Colonic mucosa (tissue), 4 donors: ENCODE data around the gene RSF1. TPM values are rescaled to one million over a fixed set of nuclear protein-coding genes. Genes with fewer than 3 reads are reported as not detected.

Source experiments
- DNase-seq: peaks from one replicate; pipeline ENCODE4 v3.0.0-alpha.2; 2020
- H3K27ac ChIP-seq: fragments of 200-600 bp; one replicate; pipeline ENCODE4 v1.8.0; 2021
- H3K27me3 ChIP-seq: fragments of 200-600 bp; one replicate; pipeline ENCODE4 v1.8.0; 2021
- H3K36me3 ChIP-seq: fragments of 200-600 bp; one replicate; pipeline ENCODE4 v1.8.0; 2021
- H3K4me1 ChIP-seq: fragments of 200-600 bp; one replicate; pipeline ENCODE4 v1.8.0; 2021; ENCODE audit warnings: mild to moderate bottlenecking
- H3K4me3 ChIP-seq: fragments of 200-600 bp; one replicate; pipeline ENCODE4 v1.8.0; 2021
- H3K9ac ChIP-seq, 2 donors: one replicate each; pipeline ENCODE4 v1.7.0; 2013; ENCODE audit warnings: control low read depth in 2 of 2, low read depth in 2 of 2, low read length in 2 of 2
- H3K9me3 ChIP-seq: fragments of 200-600 bp; one replicate; pipeline ENCODE4 v1.8.0; 2021
- CTCF ChIP-seq: fragments of 200-600 bp; IDR thresholded peaks from one replicate; pipeline ENCODE4 v1.8.0; 2022; ENCODE audit warnings: antibody characterized with exemption, mild to moderate bottlenecking
- intact Hi-C: fragments of 100-400 bp; cut with DNase I; formaldehyde crosslinking; loops from one replicate; pipeline ENCODE4 v1.14.1; 2022
- total RNA-seq, 2 donors: library from RNA; stranded (reverse); fragmentation: NEBNext Ultra II Directional in 1 of 2; extraction: Animal tissue kit (Norgen Biotek cat#: 25700) in 1 of 2; gene quantifications; one replicate each; pipeline ENCODE4 v1.2.1, GENCODE V29; 2021
- donor health status: healthy.
- donor health status: DM: no; HTN: no; CAD: no.
- donor health status: DM: no; HTN: no; CAD: no.

The RSF1 gene
- total RNA-seq, 2 donors from 2014 or later: 36.7 to 68.2 TPM

GRCh38 chr11:77695417-77695816, 125.1 kb downstream of the RSF1 start:
- intact Hi-C loops: no loop called here
- Histone ChIP-seq H3K9ac (no peak overlapping the region), H3K9me3 (no peaks in the 10 kb centered on the region), H3K27ac (no peak overlapping the region), H3K36me3 (no peaks in the 10 kb centered on the region), H3K4me3 (no peak overlapping the region), H3K27me3 (no peaks in the 10 kb centered on the region), H3K4me1 (no peaks in the 10 kb centered on the region)
- DNase-seq: no peak
- TF ChIP-seq CTCF: no peak

DNA sequence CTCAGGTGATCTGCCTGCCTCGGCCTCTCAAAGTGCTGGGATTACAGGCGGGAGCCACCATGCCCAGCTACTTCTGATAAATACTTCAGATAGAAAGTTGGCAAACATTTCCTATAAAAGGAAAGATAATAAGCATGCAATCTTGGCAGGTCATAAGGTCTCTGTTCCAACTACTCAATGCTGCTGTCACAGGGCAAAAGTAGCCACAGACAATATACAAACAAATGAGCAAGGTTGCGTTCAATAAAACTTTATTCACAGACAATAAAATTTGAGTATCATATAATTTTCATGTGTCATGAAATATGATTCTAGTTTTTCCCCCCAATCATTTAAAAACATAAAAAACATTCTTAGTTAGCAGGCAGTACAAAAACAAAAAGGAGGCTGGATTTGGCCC, 129.9 kb downstream of the RSF1 start:
- H3K4me1 ChIP-seq: no peaks in the 10 kb centered on the region
- H3K9ac ChIP-seq: no peak overlapping the region
- intact Hi-C loops: no loop called here
- no peak overlapping the region for H3K4me3 ChIP-seq
- H3K27ac ChIP-seq: no peak overlapping the region
- H3K27me3 ChIP-seq: no peaks in the 10 kb centered on the region
- H3K36me3 ChIP-seq: no peaks in the 10 kb centered on the region
- no peak for TF ChIP-seq CTCF
- no peak for DNase-seq
- no peaks in the 10 kb centered on the region for H3K9me3 ChIP-seq

DNA sequence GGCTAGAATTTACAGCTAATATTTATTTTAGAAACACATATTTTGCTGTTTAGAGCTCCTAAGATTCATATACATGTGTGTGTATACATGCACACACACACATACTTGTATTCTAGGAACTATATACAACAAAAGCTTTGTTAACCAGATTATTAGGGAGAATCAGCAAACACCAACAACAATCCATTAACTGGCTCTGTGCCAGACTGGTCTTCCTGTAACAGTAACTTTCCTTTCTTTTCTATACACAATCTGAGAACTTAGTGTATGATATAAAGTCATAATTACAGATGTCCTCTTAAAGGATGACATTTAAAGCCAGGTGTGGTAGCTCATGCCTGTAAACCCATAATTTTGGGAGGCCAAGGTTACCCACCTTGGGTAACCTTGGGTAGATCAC, 133.4 kb downstream of the RSF1 start:
- Histone ChIP-seq H3K4me1 (no peaks in the 10 kb centered on the region), H3K4me3 (no peak overlapping the region), H3K9me3 (no peaks in the 10 kb centered on the region), H3K27me3 (no peaks in the 10 kb centered on the region), H3K27ac (no peak overlapping the region), H3K9ac (no peak overlapping the region), H3K36me3 (peaks cover 3% of the 10 kb centered on the region)
- no peak for TF ChIP-seq CTCF
- no peak for DNase-seq
- intact Hi-C loops: no loop called here

DNA sequence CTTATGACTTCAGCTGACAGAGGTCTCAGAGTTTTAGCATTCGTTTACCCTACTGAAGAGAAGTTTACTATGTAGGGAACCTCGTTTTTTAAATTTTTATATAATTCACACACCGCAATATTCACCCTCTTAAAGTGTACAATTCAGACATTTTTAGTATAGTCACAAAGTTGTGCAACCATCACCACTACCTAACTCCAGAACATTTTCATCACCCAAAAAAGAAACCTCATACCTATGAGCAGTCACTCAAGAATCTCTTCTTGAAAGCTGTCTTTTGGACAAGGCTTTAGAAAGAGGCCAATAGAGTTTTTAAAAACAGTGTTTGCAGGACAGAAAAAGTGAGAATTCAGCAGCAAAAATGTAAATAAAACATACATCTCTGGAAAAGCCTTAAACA, 143.4 kb downstream of the RSF1 start:
- H3K9me3 ChIP-seq: no peaks in the 10 kb centered on the region
- no peak for DNase-seq
- no peak overlapping the region for H3K27ac ChIP-seq
- TF ChIP-seq CTCF: no peak
- intact Hi-C loops: no loop called here
- peaks cover 9% of the 10 kb centered on the region for H3K36me3 ChIP-seq
- no peaks in the 10 kb centered on the region for H3K4me1 ChIP-seq
- H3K27me3 ChIP-seq: no peaks in the 10 kb centered on the region
- no peak overlapping the region for H3K9ac ChIP-seq
- no peak overlapping the region for H3K4me3 ChIP-seq

GRCh38 chr11:77672264-77672663, 148.3 kb downstream of the RSF1 start:
- Histone ChIP-seq H3K27ac (no peak overlapping the region), H3K9me3 (no peaks in the 10 kb centered on the region), H3K4me3 (no peak overlapping the region), H3K4me1 (no peaks in the 10 kb centered on the region), H3K9ac (no peak overlapping the region), H3K36me3 (peaks cover 5% of the 10 kb centered on the region), H3K27me3 (no peaks in the 10 kb centered on the region)
- TF ChIP-seq CTCF: no peak
- intact Hi-C loops: no loop called here
- DNase-seq: peak; percentile 53
